Mucosa of stomach (tissue), 1 donor: ENCODE measurements around the gene TSACC.
"Not testable (repeated sequence)": the region's sequence is repeated elsewhere in the genome, so short reads cannot be mapped to it uniquely, and the experiment has no call there.

Experiments
- H3K27me3 ChIP-seq: one replicate; pipeline ENCODE4 v1.7.0; 2013; ENCODE audit warnings: mild to moderate bottlenecking, low read length; ENCODE audit not compliant: control insufficient read depth, insufficient read depth
- H3K36me3 ChIP-seq: one replicate; pipeline ENCODE4 v1.7.0; 2013; ENCODE audit warnings: low read length; ENCODE audit not compliant: control insufficient read depth, insufficient read depth
- H3K4me1 ChIP-seq: one replicate; pipeline ENCODE4 v1.7.0; 2013; ENCODE audit warnings: mild to moderate bottlenecking, low read length; ENCODE audit not compliant: control insufficient read depth, insufficient read depth
- H3K4me3 ChIP-seq: one replicate; pipeline ENCODE4 v1.7.0; 2013; ENCODE audit warnings: low read length
- H3K9ac ChIP-seq: one replicate; pipeline ENCODE4 v1.7.0; 2013; ENCODE audit warnings: mild to moderate bottlenecking, low read length, moderate library complexity
- H3K9me3 ChIP-seq: one replicate; pipeline ENCODE4 v1.7.0; 2013; ENCODE audit warnings: mild to moderate bottlenecking, low read length, moderate library complexity; ENCODE audit not compliant: control insufficient read depth
- donor health status: Pancreatic carcinoma.

Gene TSACC

GRCh38 chr1:156352481-156352880, 14.2 kb downstream of the TSACC start:
- H3K9ac ChIP-seq, H3K4me1 ChIP-seq, H3K9me3 ChIP-seq, H3K4me3 ChIP-seq, H3K36me3 ChIP-seq: not testable (repeated sequence)
- peaks cover 18% of the 10 kb centered on the region for H3K27me3 ChIP-seq

- H3K4me3 ChIP-seq, result no peak overlapping the region
- H3K27me3 ChIP-seq, result peaks cover 20% of the 10 kb centered on the region
- no peaks in the 10 kb centered on the region for H3K9me3 ChIP-seq
- no peaks in the 10 kb centered on the region for H3K36me3 ChIP-seq
- no peak overlapping the region for H3K9ac ChIP-seq
- H3K4me1 ChIP-seq, result peaks cover 7% of the 10 kb centered on the region
These were observed 18.0 kb downstream of the TSACC start for GRCh38 chr1:156356262-156356874.

GRCh38 chr1:156356875-156357534, 18.7 kb downstream of the TSACC start:
- Histone ChIP-seq H3K4me3 (no peak overlapping the region), H3K27me3 (peaks cover 20% of the 10 kb centered on the region), H3K4me1 (peaks cover 7% of the 10 kb centered on the region), H3K9ac (no peak overlapping the region), H3K9me3 (no peaks in the 10 kb centered on the region), H3K36me3 (no peaks in the 10 kb centered on the region)

- peaks cover 7% of the 10 kb centered on the region for H3K4me1 ChIP-seq
- H3K9me3 ChIP-seq, result no peaks in the 10 kb centered on the region
- H3K36me3 ChIP-seq, result no peaks in the 10 kb centered on the region
- H3K9ac ChIP-seq, result no peak overlapping the region
- H3K27me3 ChIP-seq, result peaks cover 20% of the 10 kb centered on the region
- no peak overlapping the region for H3K4me3 ChIP-seq
These were observed 19.7 kb downstream of the TSACC start for GRCh38 chr1:156357977-156358376.

GRCh38 chr1:156358641-156359040, 20.3 kb downstream of the TSACC start:
- no peak overlapping the region for H3K4me3 ChIP-seq
- no peak overlapping the region for H3K9ac ChIP-seq
- H3K27me3 ChIP-seq, result peaks cover 20% of the 10 kb centered on the region

GRCh38 chr1:156359249-156359648, 20.9 kb downstream of the TSACC start:
- no peaks in the 10 kb centered on the region for H3K36me3 ChIP-seq
- no peak overlapping the region for H3K4me3 ChIP-seq
- peaks cover 17% of the 10 kb centered on the region for H3K27me3 ChIP-seq
- H3K9ac ChIP-seq, result no peak overlapping the region
- peaks cover 7% of the 10 kb centered on the region for H3K4me1 ChIP-seq
- H3K9me3 ChIP-seq, result no peaks in the 10 kb centered on the region

More at GRCh38 chr1:156358641-156359040, 20.3 kb downstream of the TSACC start:
- H3K36me3 ChIP-seq, result no peaks in the 10 kb centered on the region
- no peaks in the 10 kb centered on the region for H3K9me3 ChIP-seq
- H3K4me1 ChIP-seq, result peaks cover 7% of the 10 kb centered on the region

GRCh38 chr1:156359973-156360372, 21.6 kb downstream of the TSACC start:
- Histone ChIP-seq H3K9me3 (no peaks in the 10 kb centered on the region), H3K4me3 (no peak overlapping the region), H3K36me3 (no peaks in the 10 kb centered on the region), H3K4me1 (peaks cover 7% of the 10 kb centered on the region), H3K9ac (no peak overlapping the region), H3K27me3 (peaks cover 16% of the 10 kb centered on the region)

GRCh38 chr1:156360534-156360933, 22.2 kb downstream of the TSACC start:
- H3K9me3 ChIP-seq, result no peaks in the 10 kb centered on the region
- no peak overlapping the region for H3K9ac ChIP-seq
- H3K4me1 ChIP-seq, result peaks cover 7% of the 10 kb centered on the region
- H3K4me3 ChIP-seq, result no peak overlapping the region
- no peaks in the 10 kb centered on the region for H3K36me3 ChIP-seq
- peaks cover 16% of the 10 kb centered on the region for H3K27me3 ChIP-seq

- H3K27me3 ChIP-seq, result peaks cover 32% of the 10 kb centered on the region
These were observed 27.4 kb downstream of the TSACC start for GRCh38 chr1:156365754-156366153.

GRCh38 chr1:156366378-156367166, 28.2 kb downstream of the TSACC start:
- Histone ChIP-seq H3K4me3 (no peak overlapping the region), H3K9me3 (no peaks in the 10 kb centered on the region), H3K36me3 (no peaks in the 10 kb centered on the region), H3K27me3 (peaks cover 32% of the 10 kb centered on the region), H3K9ac (no peak overlapping the region), H3K4me1 (no peaks in the 10 kb centered on the region)

More at GRCh38 chr1:156365754-156366153, 27.4 kb downstream of the TSACC start:
- no peak overlapping the region for H3K9ac ChIP-seq
- H3K36me3 ChIP-seq, result no peaks in the 10 kb centered on the region
- H3K4me3 ChIP-seq, result no peak overlapping the region
- H3K4me1 ChIP-seq, result no peaks in the 10 kb centered on the region
- H3K9me3 ChIP-seq, result no peaks in the 10 kb centered on the region

- H3K27me3 ChIP-seq, result peaks cover 32% of the 10 kb centered on the region
- no peaks in the 10 kb centered on the region for H3K4me1 ChIP-seq
- no peak overlapping the region for H3K9ac ChIP-seq
These were observed 29.2 kb downstream of the TSACC start for GRCh38 chr1:156367383-156368156.

More at GRCh38 chr1:156367383-156368156, 29.2 kb downstream of the TSACC start:
- Histone ChIP-seq H3K4me3 (no peak overlapping the region), H3K36me3 (no peaks in the 10 kb centered on the region), H3K9me3 (no peaks in the 10 kb centered on the region)
